B cell (primary cell): Measurements from ENCODE around the gene CPEB2. TPM values are rescaled to one million over a fixed set of nuclear protein-coding genes. Genes with fewer than 3 reads are reported as not detected.

Experiments used
- ATAC-seq: fragments of 200-7000 bp; cut with Tn5 transposase; one replicate; pipeline ENCODE4 v1.10.0; 2021; ENCODE audit warnings: low read depth, mild to moderate bottlenecking, moderate number of reproducible peaks, moderate library complexity
- CTCF ChIA-PET: fragments of 350-600 bp; sonication (Branson Sonifier 250); formaldehyde crosslinking; loops from one replicate; lab custom pipeline; 2021; ENCODE audit warnings: antibody characterized with exemption, inconsistent platforms; lab: Charles Lee
- POLR2A ChIA-PET: fragments of 350-600 bp; sonication (Branson Sonifier 250); formaldehyde crosslinking; loops from one replicate; lab custom pipeline; 2021; ENCODE audit warnings: antibody characterized with exemption; lab: Charles Lee
- DNase-seq: peaks from one replicate; pipeline ENCODE4 v3.0.0; 2013
- H2AFZ ChIP-seq: 2 replicates; pipeline ENCODE4 v1.6.1; 2012; ENCODE audit warnings: mild to moderate bottlenecking, low read depth, low read length; ENCODE audit not compliant: insufficient read depth, poor library complexity, severe bottlenecking
- H3K27ac ChIP-seq, 2 donors: 1 replicate in 1 of 2; 2 replicates in 1 of 2; pipeline ENCODE4 v1.5.1; 2012 to 2013; ENCODE audit warnings: low read length in 2 of 2, mild to moderate bottlenecking in 2 of 2, moderate library complexity in 1 of 2
- H3K27me3 ChIP-seq, 4 experiments: fragments of 200-600 bp in 1 of 4; sonication (generic) in 1 of 4; replicated peaks in 1 of 4; 1 replicate in 2 of 4; 2 replicates in 2 of 4; pipeline versions ENCODE4 v1.6.1 to v1.7.0; 2013 to 2016; ENCODE audit warnings: low read length in 3 of 4, mild to moderate bottlenecking in 2 of 4, mixed read lengths in 1 of 4, moderate library complexity in 1 of 4; ENCODE audit not compliant: insufficient read depth in 4 of 4, control insufficient read depth in 3 of 4; ENCODE audit errors: control extremely low read depth in 1 of 4
- H3K36me3 ChIP-seq, 2 experiments: replicated peaks in 1 of 2; 1 replicate in 1 of 2; 2 replicates in 1 of 2; pipeline versions ENCODE4 v1.6.1 to v1.7.1; 2013; ENCODE audit warnings: low read length in 1 of 2; ENCODE audit not compliant: insufficient read depth in 2 of 2, control insufficient read depth in 1 of 2; ENCODE audit errors: control extremely low read depth in 1 of 2, extremely low read depth in 1 of 2
- H3K4me1 ChIP-seq, 2 donors: fragments of 200-600 bp in 1 of 2; sonication (generic) in 1 of 2; 1 replicate in 1 of 2; 2 replicates in 1 of 2; pipeline versions ENCODE4 v1.5.1 to v1.6.1; 2013 to 2017; ENCODE audit warnings: low read length in 2 of 2; ENCODE audit not compliant: control insufficient read depth in 2 of 2, insufficient read depth in 2 of 2
- H3K4me2 ChIP-seq: replicated peaks from 2 replicates; pipeline ENCODE3; 2012; ENCODE audit warnings: mild to moderate bottlenecking, low read depth, low read length; ENCODE audit not compliant: poor library complexity, severe bottlenecking
- H3K4me3 ChIP-seq, 5 experiments: fragments of 200-600 bp in 1 of 5; sonication (generic) in 1 of 5; 1 replicate in 3 of 5; 2 replicates in 2 of 5; pipeline versions ENCODE4 v1.5.1 to v1.7.0; 2011 to 2016; ENCODE audit warnings: low read length in 4 of 5, mild to moderate bottlenecking in 4 of 5, low read depth in 2 of 5, control low read depth in 1 of 5, moderate library complexity in 1 of 5; ENCODE audit not compliant: insufficient read depth in 1 of 5; ENCODE audit errors: control extremely low read depth in 1 of 5, extremely low read depth in 1 of 5
- H3K79me2 ChIP-seq: fragments of 200-600 bp; sonication (generic); one replicate; pipeline ENCODE4 v1.6.0; 2016; ENCODE audit warnings: low read length; ENCODE audit not compliant: control insufficient read depth, insufficient read depth
- H3K9ac ChIP-seq: fragments of 200-600 bp; sonication (generic); 2 replicates; pipeline ENCODE4 v1.6.1; 2017; ENCODE audit warnings: mild to moderate bottlenecking, low read length, moderate library complexity
- H3K9me3 ChIP-seq, 3 donors: one replicate each; pipeline versions ENCODE4 v1.6.1 to v1.7.1; 2013; ENCODE audit warnings: low read length in 2 of 3; ENCODE audit not compliant: control insufficient read depth in 2 of 3, insufficient read depth in 1 of 3; ENCODE audit errors: control extremely low read depth in 1 of 3
- H4K20me1 ChIP-seq: 2 replicates; pipeline ENCODE4 v1.6.0; 2012; ENCODE audit warnings: mild to moderate bottlenecking, low read length; ENCODE audit not compliant: insufficient read depth, control insufficient read depth, poor library complexity, severe bottlenecking
- H3K27ac Mint-ChIP-seq: one replicate; pipeline ENCODE4 v1.8.0; 2021; ENCODE audit warnings: mixed read lengths
- H3K27me3 Mint-ChIP-seq: one replicate; pipeline ENCODE4 v1.8.0; 2021; ENCODE audit warnings: mixed read lengths
- H3K4me1 Mint-ChIP-seq: one replicate; pipeline ENCODE4 v1.8.0; 2021; ENCODE audit warnings: mixed read lengths
- H3K4me3 Mint-ChIP-seq: one replicate; pipeline ENCODE4 v1.8.0; 2021; ENCODE audit warnings: mixed read lengths
- H3K9me3 Mint-ChIP-seq: one replicate; pipeline ENCODE4 v1.8.0; 2022; ENCODE audit warnings: mixed read lengths; ENCODE audit not compliant: insufficient read depth
- CTCF ChIP-seq: fragments of 200-600 bp; IDR thresholded peaks from one replicate; pipeline ENCODE4 v1.8.0; 2022; ENCODE audit warnings: antibody characterized with exemption, mild to moderate bottlenecking
- EZH2 ChIP-seq: IDR thresholded peaks from 2 replicates; pipeline ENCODE4 v1.6.1; 2012; ENCODE audit warnings: borderline replicate concordance, low read depth, mild to moderate bottlenecking, moderate library complexity, low read length; ENCODE audit not compliant: insufficient read depth, poor library complexity, severe bottlenecking
- WGBS: methylation state at CpG from one replicate; pipeline ENCODE4 v1.1.5; 2013; ENCODE audit warnings: missing lambda C conversion rate; ENCODE audit not compliant: insufficient coverage; 5-methylcytosine and 5-hydroxymethylcytosine counted together
- intact Hi-C: fragments of 100-400 bp; cut with micrococcal nuclease; formaldehyde crosslinking; loops from one replicate; pipeline ENCODE4 v1.10.0; 2022
- polyA plus RNA-seq: library from polyadenylated mRNA; depleted of rRNA; stranded (reverse); fragments of >200 nt; gene quantifications from 2 replicates; pipeline ENCODE4 v1.2.3, GENCODE V29; 2012
- total RNA-seq, 2 donors: library from RNA; stranded (reverse); fragments of 120-200 nt in 1 of 2; gene quantifications; 1 replicate in 1 of 2; 2 replicates in 1 of 2; pipeline versions ENCODE4 v1.2.3 to v1.2.4, GENCODE V29; 2013 to 2022

Gene CPEB2
- total and polyA plus RNA-seq, 2 donors (not counting 1 experiment from before 2014, with no cell fraction given), result 3.2 to 18.0 TPM

DNA sequence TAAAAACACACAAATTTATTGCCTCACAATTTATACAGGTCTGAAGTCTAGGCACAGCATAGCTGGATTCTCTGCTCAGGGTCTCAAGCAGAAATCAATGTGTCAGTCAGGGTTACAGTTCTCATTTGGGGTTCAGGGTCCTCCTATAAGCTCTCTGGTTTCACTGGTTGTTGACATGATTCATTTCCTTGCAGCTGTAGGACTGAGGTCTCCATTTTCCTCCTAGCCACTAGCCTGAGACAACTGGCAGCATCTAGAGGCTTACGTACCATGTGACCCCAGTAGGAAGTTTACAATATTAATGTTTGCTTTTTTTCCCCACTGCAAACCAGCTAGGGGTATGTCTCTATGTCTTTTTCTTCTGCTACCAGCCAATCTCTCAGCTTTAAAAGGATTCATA, 102.5 kb downstream of the CPEB2 start:
- Mint-ChIP-seq H3K4me3 (no peak overlapping the region), H3K4me1 (no peaks in the 10 kb centered on the region), H3K9me3 (peaks cover 2% of the 10 kb centered on the region), H3K27ac (no peak overlapping the region), H3K27me3 (peaks cover 12% of the 10 kb centered on the region)
- H3K9ac ChIP-seq, result no peak overlapping the region
- H3K4me2 ChIP-seq, result no peak overlapping the region
- no peaks in the 10 kb centered on the region for H3K4me1 ChIP-seq
- TF ChIP-seq EZH2 (no peak), CTCF (no peak)
- ChIA-PET CTCF (no interaction called here), POLR2A (no interaction called here)
- no peaks in the 10 kb centered on the region for H4K20me1 ChIP-seq
- intact Hi-C loops, result no loop called here
- no peak for DNase-seq
- H3K9me3 ChIP-seq, result peaks cover 0 to 5% (median 0%) of the 10 kb centered on the region in 3 donors
- H2AFZ ChIP-seq, result no peak overlapping the region
- H3K27ac ChIP-seq, result no peak overlapping the region
- no peak overlapping the region for H3K4me3 ChIP-seq
- no CpG with 5 or more reads among the region's 1 CpG for WGBS
- no peaks in the 10 kb centered on the region for H3K27me3 ChIP-seq
- no peaks in the 10 kb centered on the region for H3K36me3 ChIP-seq
- ATAC-seq, result no peak
- H3K79me2 ChIP-seq, result no peaks in the 10 kb centered on the region

- H3K27ac Mint-ChIP-seq, result no peak overlapping the region
- Histone ChIP-seq H3K9ac (no peak overlapping the region), H2AFZ (no peak overlapping the region), H3K9me3 (peaks cover 0 to 5% (median 0%) of the 10 kb centered on the region in 3 donors), H3K4me3 (no peak overlapping the region), H3K4me1 (no peaks in the 10 kb centered on the region), H4K20me1 (no peaks in the 10 kb centered on the region), H3K36me3 (no peaks in the 10 kb centered on the region), H3K79me2 (no peaks in the 10 kb centered on the region), H3K27ac (no peak overlapping the region), H3K27me3 (no peaks in the 10 kb centered on the region), H3K4me2 (no peak overlapping the region)
- ChIA-PET CTCF (no interaction called here), POLR2A (no interaction called here)
- DNase-seq, result no peak
- intact Hi-C loops, result no loop called here
- H3K4me3 Mint-ChIP-seq, result no peak overlapping the region
- peaks cover 2% of the 10 kb centered on the region for H3K9me3 Mint-ChIP-seq
- ATAC-seq, result no peak
- WGBS, result no CpG with 5 or more reads among the region's 5 CpGs
- peaks cover 12% of the 10 kb centered on the region for H3K27me3 Mint-ChIP-seq
- no peak for TF ChIP-seq EZH2
- no peak for TF ChIP-seq CTCF
- H3K4me1 Mint-ChIP-seq, result no peaks in the 10 kb centered on the region
Measured at GRCh38 chr4:15106399-15106798, 104.1 kb downstream of the CPEB2 start.
